Eye (tissue), 1 donor: ENCODE data around the gene AP2A2.
A peak's percentile ranks its signal among the peaks of the same experiment; 100 is the strongest.

Experiments
- DNase-seq: peaks from one replicate; pipeline ENCODE4 v3.0.0-alpha.2; 2015

The AP2A2 gene

DNA sequence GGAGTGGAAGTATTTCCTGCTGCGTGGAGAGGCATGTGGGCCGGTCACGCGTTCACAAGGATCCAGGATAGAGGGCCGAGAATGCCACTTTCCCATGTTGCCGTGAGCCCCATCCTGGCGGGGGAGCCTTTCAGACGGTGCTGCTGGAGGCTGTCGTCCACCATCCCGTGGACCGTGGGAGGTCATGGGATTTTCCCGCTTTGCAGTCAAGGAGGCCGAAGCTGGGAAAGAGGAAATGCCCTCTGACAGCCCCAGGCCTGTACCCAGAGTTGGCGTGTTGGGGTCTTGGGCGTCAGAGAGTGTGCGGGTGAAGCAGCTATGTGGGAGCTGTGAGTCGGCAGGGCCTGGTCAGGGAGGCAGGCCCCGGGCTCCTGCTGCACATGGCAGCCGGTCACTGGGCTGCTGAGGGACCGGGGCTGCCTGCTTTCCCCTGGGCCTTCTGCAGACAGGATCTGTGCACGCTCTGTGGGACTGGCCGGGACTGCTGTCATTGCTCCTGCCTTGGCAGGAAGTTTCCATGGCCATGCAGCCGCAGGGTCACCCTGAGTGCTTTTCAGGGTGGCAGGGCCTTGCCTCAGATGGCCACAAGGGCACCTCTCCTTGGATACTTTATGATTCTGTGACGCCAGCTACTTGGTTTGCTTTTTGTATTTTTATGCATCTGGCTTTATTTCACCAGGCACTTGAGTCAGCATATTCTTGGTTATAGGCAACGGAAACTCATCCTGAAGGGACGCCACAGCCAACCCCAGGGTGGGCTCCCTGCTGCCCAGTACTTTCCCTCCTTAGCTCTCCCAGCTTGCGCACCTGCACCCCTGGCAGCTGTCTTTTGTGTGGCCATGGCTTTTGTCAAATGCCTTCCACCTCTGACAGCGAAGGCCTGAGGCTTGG lies 52.4 kb downstream of the AP2A2 start:
- no peak for DNase-seq

GRCh38 chr11:978781-979180 lies 53.1 kb downstream of the AP2A2 start:
- DNase-seq = no peak

GRCh38 chr11:980438-981357 lies 55.0 kb downstream of the AP2A2 start:
- DNase-seq = no peak

- DNase-seq = no peak
These were observed 56.1 kb downstream of the AP2A2 start for GRCh38 chr11:981764-982163.

- no peak for DNase-seq
These were observed 58.9 kb downstream of the AP2A2 start for GRCh38 chr11:984546-984945.

DNA sequence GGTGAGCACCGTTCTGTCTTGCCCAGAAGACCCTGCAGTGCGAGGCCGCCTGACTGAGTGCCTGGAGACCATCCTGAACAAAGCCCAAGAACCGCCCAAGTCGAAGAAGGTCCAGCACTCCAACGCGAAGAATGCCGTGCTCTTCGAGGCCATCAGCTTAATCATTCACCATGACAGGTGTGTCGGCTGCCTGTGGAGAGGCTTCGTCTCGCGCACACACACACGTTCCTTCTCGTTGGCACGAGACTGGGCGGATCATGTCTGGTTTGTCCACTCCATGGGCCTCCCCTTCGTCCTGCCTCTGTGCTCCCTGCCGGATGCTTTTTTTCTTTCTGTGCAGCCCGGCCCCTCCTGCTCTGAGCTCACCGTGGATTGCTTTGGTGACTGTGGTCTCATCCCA lies 59.7 kb downstream of the AP2A2 start:
- DNase-seq = no peak

DNA sequence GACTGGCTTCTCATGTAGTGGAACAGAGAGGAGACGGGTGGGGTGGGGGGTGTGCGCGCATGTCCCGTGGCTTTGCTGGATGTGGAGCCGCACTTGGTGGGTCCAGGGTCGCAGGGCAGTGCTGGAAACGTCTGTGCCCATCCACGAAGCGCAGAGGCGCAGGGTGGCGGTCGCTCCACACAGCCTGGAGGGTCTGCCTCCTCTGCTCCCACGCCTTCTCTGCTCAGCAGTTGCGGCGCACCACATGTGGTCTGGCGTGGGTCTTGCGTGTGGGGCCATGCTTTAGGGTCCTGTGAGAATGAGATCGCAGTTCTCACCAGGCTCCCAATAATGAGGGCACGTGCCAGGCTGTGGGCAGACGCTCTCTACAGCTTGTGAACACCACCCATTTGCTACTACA lies 60.2 kb downstream of the AP2A2 start:
- no peak for DNase-seq

- no peak for DNase-seq
These were observed 60.7 kb downstream of the AP2A2 start for GRCh38 chr11:986270-986951.

DNA sequence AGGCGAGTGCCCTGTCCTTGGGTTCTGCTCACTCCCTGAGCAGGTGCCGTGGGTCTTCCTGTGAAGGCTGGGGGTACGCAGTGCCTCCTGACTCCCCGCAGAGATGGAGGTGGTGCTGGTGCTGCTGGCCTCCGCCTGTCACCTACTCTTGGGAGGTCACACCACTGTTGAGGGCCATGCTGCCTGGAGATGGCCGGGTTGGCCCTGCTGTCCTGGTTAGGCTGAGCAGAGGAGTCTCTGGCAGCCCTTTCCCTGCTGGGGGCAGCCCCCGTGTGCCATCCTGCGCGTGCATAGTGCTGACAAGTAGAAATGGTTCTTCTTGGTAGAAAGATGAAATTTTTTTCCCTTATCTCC lies 61.3 kb downstream of the AP2A2 start:
- DNase-seq = no peak

DNA sequence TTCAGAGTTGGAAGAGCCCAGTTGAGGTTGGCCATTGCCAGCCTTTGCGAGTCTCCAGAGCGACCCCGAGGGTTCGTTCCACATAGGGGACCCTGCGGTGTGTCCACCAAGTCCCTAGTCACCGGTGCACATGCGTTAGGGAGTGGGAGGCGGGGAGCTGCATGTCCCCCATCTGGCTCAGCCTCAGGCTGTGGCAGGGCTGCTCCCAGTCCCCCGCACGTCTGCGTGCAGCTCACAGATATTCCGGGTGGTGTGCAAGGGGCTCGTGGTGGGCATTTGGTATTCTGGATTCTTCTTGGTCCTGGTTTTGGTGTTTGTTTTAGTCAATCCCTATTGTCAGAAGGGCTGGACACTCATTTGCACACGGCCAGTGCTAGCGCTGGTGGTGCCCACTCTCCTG lies 62.0 kb downstream of the AP2A2 start:
- no peak for DNase-seq

DNA sequence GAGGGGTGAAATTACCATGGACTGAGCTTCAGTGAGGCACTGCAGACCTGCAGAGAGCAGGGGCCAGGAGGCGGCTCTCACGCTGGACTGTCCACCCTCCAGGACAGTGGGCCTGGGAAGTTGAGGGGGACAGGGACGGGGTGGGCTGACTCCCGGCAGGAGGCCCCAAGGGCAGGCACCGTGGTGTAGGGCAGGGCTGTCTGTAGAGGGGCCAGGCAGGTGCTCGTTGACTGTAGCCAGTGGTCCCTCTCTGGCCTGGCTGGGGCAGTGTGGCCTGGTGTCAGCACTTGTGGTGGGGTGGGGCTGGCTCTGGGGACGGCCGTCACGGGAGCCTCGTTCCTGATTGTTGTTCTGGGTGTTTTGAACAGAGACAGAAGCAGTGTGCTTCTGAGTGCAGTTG lies 64.4 kb downstream of the AP2A2 start:
- DNase-seq = no peak

- DNase-seq = no peak
These were observed 65.4 kb downstream of the AP2A2 start for GRCh38 chr11:991034-991433.

DNA sequence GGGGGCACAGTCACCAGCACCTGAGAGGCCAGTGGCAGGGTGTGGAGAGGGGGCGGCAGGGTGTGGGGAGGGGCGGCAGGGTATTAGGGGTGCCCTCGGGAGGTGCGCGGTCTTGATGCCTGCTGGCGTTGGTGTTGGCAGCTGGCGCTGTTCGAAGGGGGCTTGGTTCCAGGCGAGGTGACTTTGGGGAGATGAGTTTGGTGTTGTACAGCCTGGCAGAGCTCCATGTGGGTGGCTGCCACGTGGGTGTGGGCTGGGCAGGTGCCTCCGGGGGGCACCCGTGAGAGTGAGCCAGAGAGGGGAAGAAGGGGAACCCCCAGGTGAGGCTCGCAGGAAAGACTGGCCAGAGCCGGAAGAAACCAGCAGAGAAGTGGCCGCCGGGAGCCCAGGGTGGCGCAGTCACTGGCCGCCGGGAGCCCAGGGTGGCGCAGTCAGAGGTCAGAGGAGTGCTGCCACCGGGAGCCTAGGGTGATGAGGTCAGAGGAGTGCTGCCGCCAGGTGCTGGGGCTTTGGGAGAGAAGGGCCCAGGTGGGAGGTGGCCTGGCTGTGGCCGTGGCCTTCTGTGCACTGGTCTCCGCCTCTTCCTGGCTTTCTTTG lies 66.1 kb downstream of the AP2A2 start:
- DNase-seq = no peak

- DNase-seq = no peak
These were observed 66.9 kb downstream of the AP2A2 start for GRCh38 chr11:992577-992976.

DNA sequence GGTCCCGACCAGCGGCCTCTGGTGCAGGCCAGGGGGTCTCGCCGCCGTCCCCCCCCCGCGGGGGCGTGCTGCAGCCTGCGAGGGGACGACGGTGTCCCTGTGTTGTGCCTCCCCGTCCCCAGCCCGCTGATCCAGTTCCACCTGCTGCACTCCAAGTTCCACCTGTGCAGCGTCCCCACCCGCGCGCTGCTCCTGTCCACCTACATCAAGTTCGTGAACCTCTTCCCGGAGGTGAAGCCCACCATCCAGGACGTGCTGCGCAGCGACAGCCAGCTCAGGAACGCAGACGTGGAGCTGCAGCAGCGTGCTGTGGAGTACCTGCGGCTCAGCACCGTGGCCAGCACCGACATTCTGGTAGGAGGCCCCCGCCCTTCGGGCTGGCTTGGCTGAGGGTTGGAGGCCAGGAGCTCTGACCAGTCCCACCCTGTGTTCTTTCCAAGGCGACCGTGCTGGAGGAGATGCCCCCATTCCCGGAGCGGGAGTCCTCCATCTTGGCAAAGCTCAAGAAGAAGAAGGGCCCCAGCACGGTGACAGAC lies 68.0 kb downstream of the AP2A2 start:
- no peak for DNase-seq

GRCh38 chr11:995044-995751 lies 69.5 kb downstream of the AP2A2 start:
- DNase-seq = no peak

DNA sequence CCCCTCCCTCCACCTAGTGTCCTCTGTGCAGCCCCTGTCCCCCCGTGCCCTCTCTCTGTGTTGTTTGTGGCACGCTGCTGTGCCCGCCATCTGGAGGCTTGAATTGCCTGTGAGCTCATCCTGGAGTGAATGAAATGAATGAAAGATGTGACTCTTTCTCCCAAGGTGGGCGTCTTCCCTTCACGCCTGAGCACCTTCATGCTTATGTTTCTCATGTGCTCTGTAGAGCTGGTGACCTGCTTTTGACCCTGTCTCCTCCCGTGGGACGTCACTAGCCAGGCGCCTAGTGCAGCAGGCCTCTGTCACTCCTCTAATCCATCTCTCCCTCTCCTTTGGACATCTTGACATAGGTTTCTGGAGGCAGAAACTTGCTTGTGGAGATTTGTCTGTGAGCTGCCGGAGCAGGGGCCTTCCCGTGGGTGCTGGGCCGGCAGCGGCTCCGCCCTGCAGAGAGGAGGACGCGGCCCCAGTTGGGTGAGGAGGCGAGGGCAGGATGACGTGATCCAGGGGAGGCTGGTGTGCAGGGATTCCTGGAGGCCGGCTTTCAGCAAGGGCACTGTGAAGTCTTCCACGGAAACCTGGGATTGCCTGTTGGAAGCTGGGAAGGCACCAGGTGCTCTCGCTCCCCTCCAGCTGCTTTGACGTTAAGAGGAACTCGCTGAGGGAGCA lies 70.2 kb downstream of the AP2A2 start:
- peak; percentile 97 for DNase-seq

DNA sequence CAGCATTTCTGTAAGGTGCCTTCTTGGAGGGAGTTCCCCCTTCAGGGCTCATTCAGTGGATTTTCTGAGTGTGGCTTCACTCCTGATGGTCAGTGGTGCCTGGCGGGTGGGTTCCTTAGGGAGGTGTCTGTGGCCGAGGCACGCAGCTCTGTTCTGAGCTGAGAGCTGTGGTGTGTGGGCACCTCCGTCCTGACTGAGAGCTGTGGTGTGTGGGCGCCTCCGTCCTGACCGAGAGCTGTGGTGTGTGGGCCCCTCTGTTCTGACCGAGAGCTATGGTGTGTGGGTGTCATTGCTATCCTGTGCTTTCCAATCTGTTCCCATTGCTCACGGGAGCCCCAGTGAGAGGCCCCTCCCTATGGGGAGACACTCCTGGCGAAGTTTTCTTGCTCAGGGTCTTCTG lies 71.0 kb downstream of the AP2A2 start:
- no peak for DNase-seq

DNA sequence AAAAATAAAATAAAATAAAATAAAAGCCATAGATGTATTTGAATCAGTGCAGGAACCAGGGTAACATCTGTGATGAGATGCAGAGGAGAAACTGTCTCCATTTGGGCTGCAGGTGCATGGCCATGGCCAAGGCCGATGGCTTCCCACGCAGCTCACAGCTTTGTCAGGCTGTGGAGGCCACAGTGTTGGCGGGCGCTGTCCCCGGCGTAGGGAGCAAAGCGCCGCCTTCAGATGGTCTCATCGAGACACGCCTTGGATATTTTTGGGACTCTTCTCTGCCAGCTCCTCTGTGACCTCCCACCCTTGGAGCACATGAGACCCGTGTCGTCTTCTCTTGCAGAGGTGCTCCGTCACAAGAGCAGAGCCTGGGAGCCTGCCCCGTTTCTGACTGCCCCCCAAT lies 72.2 kb downstream of the AP2A2 start:
- DNase-seq = no peak

DNA sequence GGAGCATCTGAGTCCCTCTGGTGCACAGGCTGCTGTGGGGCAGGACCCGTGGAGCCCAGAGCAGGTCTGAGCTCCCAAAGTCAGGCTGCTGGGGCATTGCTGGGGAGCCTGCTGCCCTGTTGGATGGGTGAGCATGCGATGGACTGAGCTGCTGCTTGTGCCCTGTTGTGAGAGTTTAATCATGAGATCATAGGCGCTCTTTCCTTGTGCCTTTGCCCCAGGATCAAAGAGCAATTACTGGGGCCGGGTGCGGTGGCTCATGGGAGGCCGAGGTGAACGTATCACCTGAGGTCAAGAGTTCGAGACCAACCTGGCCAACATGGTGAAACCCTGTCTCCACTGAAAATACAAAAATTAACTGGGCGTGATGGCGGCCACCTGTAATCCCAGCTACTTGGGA lies 73.3 kb downstream of the AP2A2 start:
- no peak for DNase-seq
